Measurements from ENCODE around the gene HINT3. TPM values are rescaled to one million over a fixed set of nuclear protein-coding genes. Genes with fewer than 3 reads are reported as not detected.

The HINT3 gene
- total RNA-seq, 2 experiments from 2014 or later = 10.4 TPM

- POLR2A ChIA-PET = no interaction called here
- TF ChIP-seq CTCF (IDR thresholded peaks at IDR 0.05) = no peak
- DNase-seq (no peak), ATAC-seq (ENCODE audit: poor library complexity) (no peak)
- Histone ChIP-seq H3K27ac (ENCODE audit: low read depth in 1 of 2, low read length in 2 of 2) (no peak overlapping the region), H3K4me1 (ENCODE audit: insufficient read depth, low read length) (no peaks in the 10 kb centered on the region), H3K4me3 (ENCODE audit: low read length) (no peak overlapping the region), H3K9me3 (ENCODE audit: control insufficient read depth in 1 of 2, insufficient read depth in 1 of 2, low read length in 2 of 2) (no peaks in the 10 kb centered on the region), H3K27me3 (ENCODE audit: control insufficient read depth in 1 of 2, insufficient read depth in 2 of 2, low read length in 2 of 2) (no peaks in the 10 kb centered on the region), H3K36me3 (ENCODE audit: insufficient read depth, low read length) (peaks cover 48% of the 10 kb centered on the region)
- intact Hi-C loops (cut with DNase I, micrococcal nuclease) = no loop called here
- H3K27ac Mint-ChIP-seq = no peak overlapping the region
- CTCF ChIA-PET = interaction anchor here (1.2 kb wide), 1 partner anchor 22 kb away, joined by 3 read pairs; the partner anchor contains the start of gene TRMT11
- H3K27me3 Mint-ChIP-seq = no peaks in the 10 kb centered on the region
- no peaks in the 10 kb centered on the region for H3K9me3 Mint-ChIP-seq
- H3K4me3 Mint-ChIP-seq = no peak overlapping the region
- H3K4me1 Mint-ChIP-seq (ENCODE audit: low read depth) = peaks cover 4% of the 10 kb centered on the region
- peaks cover 79% of the 10 kb centered on the region for H3K36me3 Mint-ChIP-seq (ENCODE audit: low read depth)
Measured at GRCh38 chr6:126007800-126008199, 51.2 kb downstream of the HINT3 start.

DNA sequence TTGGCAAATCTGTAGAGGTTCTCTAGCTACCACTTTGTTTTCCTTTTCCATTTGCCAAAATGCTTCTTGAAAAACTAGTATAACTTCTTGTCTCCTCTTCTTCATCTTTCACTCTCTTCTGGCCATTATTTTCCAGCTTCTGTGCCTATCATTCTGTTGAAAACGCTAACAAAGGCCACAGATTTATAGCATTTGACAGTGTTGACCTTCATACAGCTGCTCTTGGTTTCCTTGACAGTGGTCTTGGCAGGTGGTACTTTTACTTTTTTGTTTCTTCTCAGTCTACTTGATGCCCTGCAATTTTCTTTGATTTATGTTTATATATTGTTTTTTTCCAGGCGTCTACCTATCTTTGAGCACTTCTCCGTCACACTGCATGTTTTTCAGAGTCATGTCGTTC is 53.5 kb downstream of the HINT3 start:
- no peak overlapping the region for H3K27ac ChIP-seq (ENCODE audit: low read depth in 1 of 2, low read length in 2 of 2)
- ATAC-seq (ENCODE audit: poor library complexity) = no peak
- intact Hi-C loops (cut with DNase I, micrococcal nuclease) = no loop called here
- Mint-ChIP-seq H3K27me3 (no peaks in the 10 kb centered on the region), H3K4me1 (ENCODE audit: low read depth) (no peaks in the 10 kb centered on the region), H3K9me3 (no peaks in the 10 kb centered on the region), H3K4me3 (no peak overlapping the region), H3K27ac (no peak overlapping the region), H3K36me3 (ENCODE audit: low read depth) (peaks cover 78% of the 10 kb centered on the region)
- no peak for DNase-seq
- TF ChIP-seq CTCF (IDR thresholded peaks at IDR 0.05) = no peak
- no peaks in the 10 kb centered on the region for H3K4me1 ChIP-seq (ENCODE audit: insufficient read depth, low read length)
- H3K27me3 ChIP-seq (ENCODE audit: control insufficient read depth in 1 of 2, insufficient read depth in 2 of 2, low read length in 2 of 2) = no peaks in the 10 kb centered on the region
- ChIA-PET POLR2A (no interaction called here), CTCF (interaction anchor here (1.2 kb wide), 1 partner anchor 15 kb away, joined by 5 read pairs; no protein-coding TSS in a partner anchor)
- H3K4me3 ChIP-seq (ENCODE audit: low read length) = no peak overlapping the region
- no peaks in the 10 kb centered on the region for H3K9me3 ChIP-seq (ENCODE audit: control insufficient read depth in 1 of 2, insufficient read depth in 1 of 2, low read length in 2 of 2)
- peaks cover 63% of the 10 kb centered on the region for H3K36me3 ChIP-seq (ENCODE audit: insufficient read depth, low read length)

DNA sequence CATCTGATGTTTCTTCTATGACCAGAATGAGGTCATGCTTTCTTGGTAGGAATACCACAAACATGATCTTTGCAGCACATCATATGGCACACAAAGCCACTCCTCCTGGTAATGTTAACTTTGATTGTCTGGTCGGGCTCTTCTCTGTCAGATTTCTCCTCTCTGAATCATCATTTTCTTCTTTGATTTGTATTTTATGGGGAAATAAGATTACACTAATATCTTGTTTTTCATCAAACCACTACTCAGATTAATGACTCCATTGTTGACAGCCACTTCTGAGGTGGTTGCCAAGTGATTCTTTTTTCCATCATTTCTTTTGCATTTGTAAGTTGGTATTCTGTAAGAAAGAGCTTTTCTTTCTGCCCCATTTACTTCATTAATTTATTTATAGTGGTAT is 59.3 kb downstream of the HINT3 start:
- Histone ChIP-seq H3K9me3 (ENCODE audit: control insufficient read depth in 1 of 2, insufficient read depth in 1 of 2, low read length in 2 of 2) (no peaks in the 10 kb centered on the region), H3K27me3 (ENCODE audit: control insufficient read depth in 1 of 2, insufficient read depth in 2 of 2, low read length in 2 of 2) (no peaks in the 10 kb centered on the region), H3K4me3 (ENCODE audit: low read length) (no peak overlapping the region), H3K27ac (ENCODE audit: low read depth in 1 of 2, low read length in 2 of 2) (no peak overlapping the region), H3K36me3 (ENCODE audit: insufficient read depth, low read length) (peaks cover 68% of the 10 kb centered on the region), H3K4me1 (ENCODE audit: insufficient read depth, low read length) (no peaks in the 10 kb centered on the region)
- ATAC-seq (ENCODE audit: poor library complexity) (no peak), DNase-seq (no peak)
- H3K27me3 Mint-ChIP-seq = no peaks in the 10 kb centered on the region
- ChIA-PET CTCF (no interaction called here), POLR2A (no interaction called here)
- no peak for TF ChIP-seq CTCF (IDR thresholded peaks at IDR 0.05)
- no peak overlapping the region for H3K4me3 Mint-ChIP-seq
- no peaks in the 10 kb centered on the region for H3K9me3 Mint-ChIP-seq
- no peak overlapping the region for H3K27ac Mint-ChIP-seq
- H3K36me3 Mint-ChIP-seq (ENCODE audit: low read depth) = peaks cover 93% of the 10 kb centered on the region
- intact Hi-C loops (cut with DNase I, micrococcal nuclease) = no loop called here
- no peaks in the 10 kb centered on the region for H3K4me1 Mint-ChIP-seq (ENCODE audit: low read depth)

All from CD4-positive, alpha-beta T cell (primary cell).